DND-41 (cell line): ENCODE results near the gene FAM83F.
"Not testable (repeated sequence)": the region's sequence is repeated elsewhere in the genome, so short reads cannot be mapped to it uniquely, and the experiment has no call there.

Experiments used
- EZH2 ChIP-seq: IDR thresholded peaks from 3 replicates; pipeline ENCODE4 v1.6.1; 2012; ENCODE audit warnings: borderline replicate concordance, low read depth, mild to moderate bottlenecking, moderate library complexity, low read length, inconsistent platforms; ENCODE audit not compliant: severe bottlenecking
- TF ChIP-seq, protein P1 (sequence below): IDR thresholded peaks from 2 replicates; pipeline ENCODE4 v1.5.1; 2012; ENCODE audit warnings: borderline replicate concordance, low read length, moderate library complexity, mild to moderate bottlenecking; ENCODE audit not compliant: poor library complexity, severe bottlenecking; ENCODE audit errors: extremely low read depth

GRCh38 chr22:40025062-40025379 lies 30.3 kb downstream of the FAM83F start:
- TF ChIP-seq, protein P1, sequence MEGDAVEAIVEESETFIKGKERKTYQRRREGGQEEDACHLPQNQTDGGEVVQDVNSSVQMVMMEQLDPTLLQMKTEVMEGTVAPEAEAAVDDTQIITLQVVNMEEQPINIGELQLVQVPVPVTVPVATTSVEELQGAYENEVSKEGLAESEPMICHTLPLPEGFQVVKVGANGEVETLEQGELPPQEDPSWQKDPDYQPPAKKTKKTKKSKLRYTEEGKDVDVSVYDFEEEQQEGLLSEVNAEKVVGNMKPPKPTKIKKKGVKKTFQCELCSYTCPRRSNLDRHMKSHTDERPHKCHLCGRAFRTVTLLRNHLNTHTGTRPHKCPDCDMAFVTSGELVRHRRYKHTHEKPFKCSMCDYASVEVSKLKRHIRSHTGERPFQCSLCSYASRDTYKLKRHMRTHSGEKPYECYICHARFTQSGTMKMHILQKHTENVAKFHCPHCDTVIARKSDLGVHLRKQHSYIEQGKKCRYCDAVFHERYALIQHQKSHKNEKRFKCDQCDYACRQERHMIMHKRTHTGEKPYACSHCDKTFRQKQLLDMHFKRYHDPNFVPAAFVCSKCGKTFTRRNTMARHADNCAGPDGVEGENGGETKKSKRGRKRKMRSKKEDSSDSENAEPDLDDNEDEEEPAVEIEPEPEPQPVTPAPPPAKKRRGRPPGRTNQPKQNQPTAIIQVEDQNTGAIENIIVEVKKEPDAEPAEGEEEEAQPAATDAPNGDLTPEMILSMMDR = not testable (repeated sequence)
- not testable (repeated sequence) for TF ChIP-seq EZH2
